Measurements from ENCODE around the gene GRID1.

- TF ChIP-seq, protein P1, sequence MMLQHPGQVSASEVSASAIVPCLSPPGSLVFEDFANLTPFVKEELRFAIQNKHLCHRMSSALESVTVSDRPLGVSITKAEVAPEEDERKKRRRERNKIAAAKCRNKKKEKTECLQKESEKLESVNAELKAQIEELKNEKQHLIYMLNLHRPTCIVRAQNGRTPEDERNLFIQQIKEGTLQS (IDR thresholded peaks at IDR 0.05), result no peak
- TF ChIP-seq EZH2 (IDR thresholded peaks at IDR 0.05) (no peak), SIN3A (IDR thresholded peaks at IDR 0.05; ENCODE audit: low read depth) (no peak), CTCF (IDR thresholded peaks at IDR 0.05 in 2 of 3, conservative IDR thresholded peaks at IDR 0.05 in 1 of 3; ENCODE audit: borderline replicate concordance in 1 of 3, insufficient read depth in 1 of 3, low read depth in 2 of 3, low read length in 2 of 3) (no peak), YY1 (IDR thresholded peaks at IDR 0.05; ENCODE audit: extremely low read depth, insufficient replicate concordance, low read depth, low read length) (no peak), POLR2A (IDR thresholded peaks at IDR 0.05; ENCODE audit: borderline replicate concordance, extremely low read depth, insufficient read depth, insufficient read length) (no peak), POLR2AphosphoS5 (IDR thresholded peaks at IDR 0.05; ENCODE audit: low read depth, low read length) (no peak), EGR1 (IDR thresholded peaks at IDR 0.05; ENCODE audit: low read depth) (no peak)
Observed at GRCh38 chr10:85610381-85611092, 756.1 kb downstream of the GRID1 start.

Measured in HCT116 (cell line).